Endothelial cell of umbilical vein (primary cell): ENCODE measurements around the gene SCARF2.

Source experiments
- CTCF ChIP-seq, 2 donors: IDR thresholded peaks; 1 replicate in 1 of 2; 2 replicates in 1 of 2; pipeline ENCODE4 v1.5.1; 2011; ENCODE audit warnings: low read length in 2 of 2, mild to moderate bottlenecking in 2 of 2, moderate library complexity in 2 of 2, control low read depth in 1 of 2, inconsistent platforms in 1 of 2, low read depth in 1 of 2; ENCODE audit not compliant: insufficient read depth in 1 of 2; ENCODE audit errors: extremely low read depth in 1 of 2
- EZH2 ChIP-seq: IDR thresholded peaks from 2 replicates; pipeline ENCODE4 v1.6.1; 2012; ENCODE audit warnings: borderline replicate concordance, low read depth, mild to moderate bottlenecking, moderate library complexity, low read length, inconsistent platforms; ENCODE audit not compliant: severe bottlenecking
- FOS ChIP-seq: IDR thresholded peaks from 2 replicates; pipeline ENCODE4 v1.6.1; 2011; ENCODE audit warnings: mild to moderate bottlenecking, low read length, moderate library complexity, borderline replicate concordance; ENCODE audit not compliant: insufficient read depth
- MAX ChIP-seq: IDR thresholded peaks from 2 replicates; pipeline ENCODE4 v1.6.1; 2011; ENCODE audit not compliant: insufficient read depth, insufficient read length
- POLR2A ChIP-seq: IDR thresholded peaks from 2 replicates; pipeline ENCODE4 v1.6.1; 2012; ENCODE audit warnings: low read depth, mild to moderate bottlenecking, control low read depth, low read length

GRCh38 chr22:20486229-20486628, 48.6 kb upstream of the SCARF2 start:
- TF ChIP-seq CTCF (IDR thresholded peaks at IDR 0.05; ENCODE audit: extremely low read depth in 1 of 2, insufficient read depth in 1 of 2, low read depth in 1 of 2, low read length in 2 of 2), result no peak
- TF ChIP-seq MAX, result no peak
- no peak for TF ChIP-seq FOS
- no peak for TF ChIP-seq POLR2A
- TF ChIP-seq EZH2, result no peak
